ENCODE data around the gene ORAI3.

- TF ChIP-seq CTCF (conservative IDR thresholded peaks at IDR 0.05 in 1 of 2, IDR thresholded peaks at IDR 0.05 in 1 of 2; ENCODE audit: low read depth in 1 of 2, low read length in 2 of 2) = no peak
- no peak for TF ChIP-seq EZH2 (IDR thresholded peaks at IDR 0.05; ENCODE audit: low read length, missing control alignments)
Measured at GRCh38 chr16:30995927-30996323, 47.1 kb downstream of the ORAI3 start.

Measured in fibroblast of lung (primary cell).